H1 (cell line): ENCODE data around the gene F11R. TPM values are rescaled to one million over a fixed set of nuclear protein-coding genes. Genes with fewer than 3 reads are reported as not detected.

Experiments
- BRCA1 ChIP-seq: IDR thresholded peaks from 2 replicates; pipeline ENCODE4 v1.6.1; 2012; ENCODE audit warnings: low read depth, low read length, improper control_type of control experiment
- polyA plus RNA-seq, 7 experiments: library from polyadenylated mRNA; depleted of rRNA in 3 of 7; stranded (reverse) in 5 of 7; unstranded in 2 of 7; fragments of >200 nt in 5 of 7; fragments of 200-250 nt in 2 of 7; gene quantifications; 1 replicate in 5 of 7; 2 replicates in 1 of 7; 4 replicates in 1 of 7; pipeline versions ENCODE4 v1.2.1 to v1.2.3, GENCODE V29; 2011 to 2013; ENCODE audit warnings: missing spikeins in 2 of 7, mixed read lengths in 2 of 7
- total RNA-seq: library from RNA; stranded (reverse); fragmentation: NEBNext Ultra II Directional; extraction: Animal tissue kit (Norgen Biotek cat#: 25700); gene quantifications from 2 replicates; pipeline ENCODE4 v1.2.1, GENCODE V29; 2021

Gene F11R
- total and polyA plus RNA-seq, 2 of the 8 experiments (the other 6 are each of a cell fraction or from before 2014, with no cell fraction given) = 159 to 200 TPM

GRCh38 chr1:161051219-161051618 lies 30.3 kb upstream of the F11R start (continued):
- no peak for TF ChIP-seq BRCA1
